MM.1S (cell line): ENCODE measurements around the gene SUSD2.

Experiments used
- CTCF ChIP-seq: fragments of 300-600 bp; sonication (generic); IDR thresholded peaks from 2 replicates; pipeline ENCODE4 v1.5.1; 2016; ENCODE audit warnings: antibody characterized with exemption, low read length, mixed read lengths
- EZH2 ChIP-seq: fragments of 300-600 bp; sonication (generic); optimal IDR thresholded peaks from 2 replicates; pipeline ENCODE3; 2017; ENCODE audit warnings: low read depth, mild to moderate bottlenecking, antibody characterized with exemption, low read length, mixed read lengths
- EZH2phosphoT487 ChIP-seq: fragments of 300-600 bp; sonication (generic); IDR thresholded peaks from 2 replicates; pipeline ENCODE4 v1.6.1; 2018; ENCODE audit warnings: antibody characterized with exemption, low read length

GRCh38 chr22:24230911-24231656, 49.8 kb downstream of the SUSD2 start:
- TF ChIP-seq CTCF (peak; percentile 53), EZH2 (no peak), EZH2phosphoT487 (no peak)
